HG03439 (cell line): ENCODE data around the gene TAS2R40.

Experiments
- ATAC-seq: cut with Tn5 transposase; IDR thresholded peaks from one replicate; pipeline ENCODE4 v1.9.1; 2021; ENCODE audit warnings: mild to moderate bottlenecking, moderate library complexity; ENCODE audit not compliant: unreplicated experiment

The TAS2R40 gene

DNA sequence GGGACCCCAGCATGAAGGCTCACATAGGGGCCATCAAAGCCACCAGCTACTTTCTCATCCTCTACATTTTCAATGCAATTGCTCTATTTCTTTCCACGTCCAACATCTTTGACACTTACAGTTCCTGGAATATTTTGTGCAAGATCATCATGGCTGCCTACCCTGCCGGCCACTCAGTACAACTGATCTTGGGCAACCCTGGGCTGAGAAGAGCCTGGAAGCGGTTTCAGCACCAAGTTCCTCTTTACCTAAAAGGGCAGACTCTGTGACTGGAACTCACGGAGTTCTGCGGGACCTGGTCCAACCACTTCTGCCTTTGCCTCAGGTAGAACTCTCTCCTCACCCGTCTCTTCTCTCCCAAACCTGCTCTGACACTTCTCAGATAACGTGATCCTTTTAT is 945 bp downstream of the TAS2R40 start:
- ATAC-seq: no peak

DNA sequence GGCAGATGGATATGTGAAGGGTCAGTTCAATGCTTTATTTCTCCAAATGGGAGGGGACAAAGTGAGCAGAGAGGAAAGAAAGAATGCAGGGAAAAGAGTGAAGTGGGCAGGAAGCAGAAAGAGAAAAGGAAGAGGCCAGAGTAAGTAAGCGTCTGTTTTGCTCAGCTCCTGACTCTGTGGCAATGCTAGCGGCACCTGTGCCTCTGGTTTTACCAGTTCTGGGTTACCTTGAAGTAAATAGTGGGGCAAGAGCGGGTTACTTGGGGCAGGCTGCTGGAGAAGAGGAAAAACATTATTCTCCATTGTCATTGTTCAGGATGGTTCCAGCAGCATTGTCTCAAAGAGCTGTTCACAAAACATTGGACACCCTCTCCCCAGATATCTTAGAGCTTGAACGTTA is 1.9 kb downstream of the TAS2R40 start:
- no peak for ATAC-seq

DNA sequence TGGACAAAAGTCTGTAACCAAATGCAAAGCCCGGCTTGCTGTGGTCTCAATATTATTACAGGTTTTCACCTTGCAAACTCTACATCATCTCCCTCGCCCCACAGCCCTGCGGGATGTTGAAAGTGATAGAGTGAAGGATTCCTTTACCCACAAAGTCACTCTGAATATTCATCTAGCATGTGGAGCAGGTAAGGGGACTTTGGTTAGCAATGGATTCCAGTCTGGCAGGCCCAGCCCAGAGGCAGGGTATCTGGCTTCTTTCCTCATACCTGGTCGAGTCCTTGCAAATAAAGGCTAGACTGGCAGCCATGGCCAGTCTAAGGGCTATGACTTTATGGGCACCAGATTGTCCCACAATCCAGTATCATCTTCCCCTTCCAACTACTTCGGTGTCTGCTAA is 3.2 kb downstream of the TAS2R40 start:
- ATAC-seq: no peak

DNA sequence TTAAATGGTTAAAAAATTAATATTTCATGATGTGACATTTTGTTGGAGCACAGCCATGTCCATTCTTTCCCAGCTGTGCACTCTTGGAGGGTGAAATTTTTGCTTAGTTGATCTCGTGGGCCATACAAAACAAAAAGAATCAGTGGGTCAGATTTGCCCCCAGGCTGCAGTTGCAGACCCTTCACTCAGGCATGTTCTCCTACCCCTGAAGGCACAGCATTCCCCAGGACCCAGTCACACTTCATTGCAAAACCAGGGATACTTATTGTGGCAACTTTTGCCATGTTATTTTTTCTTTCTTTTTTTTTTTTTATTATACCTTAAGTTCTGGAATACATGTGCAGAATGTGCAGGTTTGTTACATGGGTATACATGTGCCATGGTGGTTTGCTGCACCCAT is 6.0 kb downstream of the TAS2R40 start:
- ATAC-seq: no peak

DNA sequence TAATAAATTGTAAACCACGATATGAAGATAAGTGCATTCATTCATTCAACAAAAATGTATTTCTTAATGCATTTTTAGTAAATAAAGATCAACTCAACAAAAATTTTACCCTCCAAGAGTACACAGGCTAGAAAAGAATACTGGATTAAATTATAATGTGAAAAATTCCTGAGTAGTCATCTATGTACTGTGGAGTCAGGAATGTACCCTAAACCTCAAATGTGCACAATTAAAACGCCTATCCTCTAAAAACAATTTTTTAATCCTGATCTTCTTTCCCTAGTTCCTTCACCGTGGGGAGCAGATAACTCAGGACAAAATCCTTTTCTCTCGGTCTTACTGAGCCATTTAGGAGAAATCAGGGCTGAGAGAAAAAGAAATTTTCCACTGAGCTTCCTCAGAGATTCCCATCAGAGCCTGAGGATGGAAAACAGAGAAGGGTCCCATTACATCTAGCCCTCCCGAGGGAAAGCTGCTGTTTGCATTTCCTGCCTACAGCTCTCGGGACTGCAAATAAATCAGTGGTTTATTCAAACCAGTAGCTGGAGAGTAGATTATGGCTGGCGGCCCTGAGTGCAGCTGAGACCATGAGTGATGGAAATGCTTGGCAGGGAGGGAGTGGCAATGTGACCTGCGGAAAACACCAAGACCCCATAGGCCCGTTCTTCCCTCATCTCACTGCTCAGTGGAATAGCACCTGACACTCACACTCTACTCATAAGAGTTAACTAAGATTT is 7.4 kb downstream of the TAS2R40 start:
- no peak for ATAC-seq

DNA sequence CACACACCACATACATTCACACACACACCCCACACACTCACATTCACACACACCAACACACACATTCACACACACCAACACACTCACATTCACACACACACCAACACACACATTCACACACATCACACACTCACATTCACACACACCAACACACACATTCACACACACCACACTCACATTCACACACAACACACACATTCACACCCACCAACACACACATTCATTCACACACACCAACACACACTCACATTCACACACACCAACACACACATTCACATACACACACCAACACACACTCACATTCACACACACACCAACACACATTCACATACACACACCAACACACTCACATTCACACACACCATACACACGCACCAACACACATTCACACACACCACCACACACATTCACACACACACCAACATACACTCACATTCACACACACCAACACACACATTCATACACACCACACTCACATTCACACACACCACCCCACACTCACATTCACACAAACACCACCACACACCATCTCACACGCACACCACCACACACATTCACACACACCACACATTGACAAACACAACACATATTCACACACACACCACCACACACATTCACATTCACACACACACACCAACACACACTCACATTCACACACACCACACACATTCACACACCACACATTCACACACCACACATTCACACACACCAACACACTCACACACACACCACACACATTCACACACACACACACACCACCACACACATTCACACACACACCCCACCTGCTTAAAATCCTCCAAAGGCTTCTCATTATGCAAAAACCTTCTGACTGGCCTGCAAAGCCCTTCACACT is 9.0 kb downstream of the TAS2R40 start:
- no peak for ATAC-seq

DNA sequence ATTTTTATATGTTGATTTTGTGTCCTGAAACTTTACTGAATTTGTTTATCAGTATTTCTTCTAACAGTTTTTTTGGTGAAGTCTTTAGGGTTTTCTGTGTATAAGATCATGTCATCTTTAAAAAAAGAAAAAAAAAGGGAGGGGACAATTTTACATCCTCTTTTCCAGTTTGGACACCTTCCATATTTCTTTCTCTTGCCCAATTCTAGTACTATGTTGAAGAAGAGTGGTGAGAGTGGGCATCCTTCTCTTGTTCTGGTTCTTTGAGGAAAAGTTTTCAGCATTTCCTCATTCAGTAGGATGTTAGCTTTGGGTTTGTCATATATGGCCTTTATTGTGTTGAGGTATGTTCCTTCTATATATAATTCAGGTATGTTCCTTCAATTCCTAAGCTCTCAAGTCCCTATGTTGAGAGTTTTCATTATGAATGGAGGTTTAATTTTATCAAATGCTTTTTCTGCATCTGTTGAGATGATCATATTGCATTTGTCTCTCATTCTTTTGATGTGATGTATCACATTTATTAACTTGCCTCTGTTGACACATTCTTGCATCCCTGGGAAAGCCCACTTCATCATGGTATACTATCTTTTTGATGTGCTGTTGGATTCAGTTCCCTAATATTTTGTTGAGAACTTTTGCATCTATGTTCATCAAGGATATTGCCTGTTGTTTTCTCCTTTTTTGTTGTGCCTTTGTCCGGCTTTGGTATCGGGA is 12.1 kb downstream of the TAS2R40 start:
- no peak for ATAC-seq

DNA sequence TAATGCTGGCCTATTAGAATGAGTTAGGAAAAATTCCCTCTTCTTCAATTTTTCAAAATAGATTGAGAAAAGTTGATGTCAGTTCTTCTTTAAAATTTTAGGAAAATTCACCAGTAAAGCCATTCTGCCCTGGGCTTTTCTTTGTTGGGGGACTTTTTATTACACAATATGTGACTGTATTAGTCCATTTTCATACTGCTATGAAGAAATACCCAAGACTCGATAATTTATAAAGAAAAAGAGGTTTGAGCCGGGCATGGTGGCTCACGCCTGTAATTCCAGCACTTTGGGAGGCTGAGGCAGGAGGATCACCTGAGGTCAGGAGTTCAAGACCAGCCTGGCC is 12.7 kb downstream of the TAS2R40 start:
- no peak for ATAC-seq

DNA sequence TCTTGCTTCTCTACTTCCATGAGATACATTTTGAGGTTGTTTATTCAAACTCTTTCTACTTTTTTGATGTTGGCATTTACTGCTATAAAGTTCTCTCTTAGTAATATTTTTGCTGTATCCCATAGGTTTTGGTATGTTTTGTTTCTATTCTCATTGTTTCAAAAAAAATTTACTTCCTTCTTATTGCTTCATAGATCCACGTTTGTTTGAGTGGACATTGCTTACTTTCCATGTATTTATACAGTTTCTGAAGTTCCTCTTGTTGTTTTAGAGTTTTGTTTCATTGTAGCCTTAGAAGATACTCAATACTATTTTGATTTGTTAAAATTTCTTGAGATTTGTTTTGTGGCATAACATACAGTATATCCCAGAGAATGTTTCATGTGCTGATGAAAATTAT is 13.7 kb downstream of the TAS2R40 start:
- no peak for ATAC-seq

DNA sequence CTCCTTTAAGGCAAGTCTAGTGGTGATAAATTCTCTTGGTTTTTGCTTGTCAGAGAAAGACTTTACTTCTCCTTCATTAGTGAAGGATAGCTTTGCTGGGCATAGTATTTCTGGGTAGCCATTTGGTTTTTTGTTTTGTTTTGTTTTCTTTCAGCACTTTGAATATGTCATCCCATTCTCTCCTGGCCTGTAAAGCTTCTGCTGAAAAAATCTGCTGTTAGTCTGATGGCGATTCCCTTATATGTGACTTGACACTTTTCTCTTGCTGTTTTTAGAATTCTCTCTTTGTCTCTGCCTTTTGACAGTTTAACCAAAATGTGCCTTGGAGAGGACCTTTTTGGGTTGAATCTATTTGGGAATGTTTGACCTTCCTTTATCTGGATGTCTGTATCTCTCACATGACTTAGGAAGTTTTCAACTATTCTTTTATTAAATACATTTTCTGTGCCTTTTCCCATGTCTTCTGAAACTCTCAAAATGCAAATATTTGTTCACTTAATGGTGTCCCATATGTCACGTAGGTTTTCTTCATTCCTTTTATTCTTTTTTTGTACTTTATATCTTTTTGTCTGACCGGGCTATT is 14.7 kb downstream of the TAS2R40 start:
- no peak for ATAC-seq

DNA sequence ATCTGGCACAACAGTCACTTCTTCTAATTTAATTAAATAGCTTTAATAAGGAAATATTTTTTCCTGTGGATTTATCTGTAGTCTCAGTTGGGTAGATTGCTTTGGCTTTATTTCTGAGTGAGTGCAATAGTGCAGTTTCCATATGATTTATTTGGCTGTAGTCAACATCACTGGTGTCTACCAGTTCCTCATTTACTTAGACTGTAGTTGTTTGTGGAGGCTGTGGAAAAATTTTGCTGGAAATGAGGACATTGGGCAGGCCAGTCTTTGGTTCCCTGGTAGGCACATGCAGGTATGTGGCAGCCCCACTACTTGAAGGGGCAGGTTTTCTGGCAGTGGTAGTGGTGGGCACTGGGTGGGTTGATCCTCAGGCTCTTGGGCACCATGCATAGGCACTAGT is 15.5 kb downstream of the TAS2R40 start:
- ATAC-seq: no peak

DNA sequence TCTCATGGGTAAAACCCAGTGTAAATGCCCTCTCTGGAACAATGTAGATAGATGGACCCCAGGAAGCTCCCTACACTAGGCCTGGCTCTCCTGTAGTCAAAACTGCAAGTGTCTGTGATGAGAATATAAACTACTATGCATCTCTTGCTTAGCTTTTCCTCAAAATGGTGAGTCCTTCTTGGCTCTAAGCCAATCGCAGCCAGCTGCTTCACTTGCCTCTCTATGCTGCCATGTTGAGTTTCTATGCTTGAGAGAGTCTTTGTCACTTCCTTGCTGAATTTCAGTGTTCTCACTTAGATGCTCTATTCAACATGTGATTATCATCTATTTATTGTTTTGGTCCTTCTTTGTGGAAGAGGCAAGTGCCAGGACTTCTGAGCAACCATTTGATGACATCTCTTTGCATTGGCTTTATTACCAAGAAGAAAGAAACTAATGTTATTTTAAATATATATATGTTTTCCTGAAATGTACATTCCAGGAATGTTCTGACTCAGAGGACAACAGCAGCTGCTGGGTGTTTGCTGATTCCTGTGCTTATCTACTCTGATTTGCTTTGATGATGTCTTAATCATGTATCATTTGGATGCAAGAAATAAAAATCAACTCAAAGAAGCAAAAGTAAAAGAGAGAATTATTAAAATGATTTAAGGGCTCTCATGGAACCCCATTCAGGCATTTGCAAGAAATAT is 16.6 kb downstream of the TAS2R40 start:
- ATAC-seq: no peak

DNA sequence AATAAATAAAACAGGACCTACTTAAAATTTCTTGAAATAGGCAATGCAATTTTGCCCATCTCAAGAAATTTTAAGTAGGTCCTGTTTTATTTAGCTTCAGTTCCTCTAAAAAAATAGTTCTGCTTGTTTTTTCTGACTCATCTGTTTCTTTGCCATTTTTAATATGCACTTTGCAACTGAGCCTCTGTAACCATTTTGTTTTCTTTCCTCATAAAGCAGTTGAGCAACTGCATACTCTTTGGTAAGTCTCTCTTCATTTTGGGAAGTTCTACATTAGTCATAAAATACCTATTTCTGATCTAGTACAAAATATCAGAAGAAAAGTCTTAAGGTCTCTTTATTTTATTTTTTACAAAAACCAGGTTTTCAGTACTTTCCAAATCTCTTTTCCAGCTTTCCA is 18.0 kb downstream of the TAS2R40 start:
- ATAC-seq: no peak

DNA sequence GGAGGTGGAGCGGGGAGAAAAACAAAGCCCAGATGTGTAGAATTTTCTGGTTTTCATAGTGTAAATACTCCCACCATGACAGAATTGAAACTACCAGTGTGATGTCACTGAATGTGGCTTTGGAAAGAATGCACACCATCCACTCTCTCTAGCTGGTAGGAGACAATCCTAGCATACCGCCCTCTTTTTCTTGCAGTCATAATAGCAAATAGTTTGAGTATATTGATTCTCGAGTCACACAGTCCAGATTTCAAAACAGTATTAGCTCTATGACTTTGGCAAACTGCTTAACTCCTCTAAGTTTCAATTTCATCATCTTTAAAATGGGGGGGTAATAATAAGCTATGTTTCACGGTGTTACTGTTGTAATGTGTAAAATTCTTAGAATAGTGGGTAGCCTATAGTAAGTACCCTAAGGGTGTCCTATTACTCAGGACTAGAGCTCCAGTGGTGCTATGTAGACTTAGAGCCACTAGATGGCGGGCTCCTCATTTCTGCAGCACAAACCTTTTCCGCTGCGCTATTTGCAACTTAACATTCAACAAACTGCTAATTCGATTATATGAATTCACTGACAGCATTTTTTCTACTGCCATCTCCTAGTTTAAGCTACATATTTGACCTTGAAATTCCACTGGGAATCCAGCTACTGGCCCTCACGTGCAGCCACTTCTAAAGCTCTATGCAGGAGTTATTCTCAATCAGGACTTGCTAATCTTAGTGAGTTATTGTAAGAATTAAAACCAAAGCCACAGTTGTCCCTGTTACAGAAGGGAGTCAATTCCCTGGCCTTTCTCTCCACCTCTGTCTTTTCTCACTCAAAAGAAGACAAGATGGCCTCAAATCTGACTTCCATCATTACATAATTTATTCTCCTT is 18.7 kb downstream of the TAS2R40 start:
- peak; percentile 98 for ATAC-seq

DNA sequence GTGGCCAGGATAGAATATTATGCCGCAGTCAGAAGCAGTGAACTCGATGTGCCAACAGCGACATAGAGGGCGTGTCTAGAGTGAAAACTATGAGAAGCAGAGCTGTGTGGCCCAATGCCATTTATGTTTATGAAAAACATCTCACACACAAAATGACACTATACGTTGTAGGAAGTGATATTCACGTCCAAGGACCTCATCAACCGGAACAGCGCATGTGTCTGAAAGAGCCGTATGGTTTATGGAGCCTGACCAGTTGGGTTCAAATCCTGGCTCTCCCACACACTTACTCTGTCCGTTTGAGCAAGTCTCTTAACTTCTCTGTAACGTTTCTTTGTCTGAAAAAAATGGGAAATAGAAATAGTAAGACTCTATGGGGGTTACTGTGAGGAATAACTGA is 20.5 kb downstream of the TAS2R40 start:
- no peak for ATAC-seq

DNA sequence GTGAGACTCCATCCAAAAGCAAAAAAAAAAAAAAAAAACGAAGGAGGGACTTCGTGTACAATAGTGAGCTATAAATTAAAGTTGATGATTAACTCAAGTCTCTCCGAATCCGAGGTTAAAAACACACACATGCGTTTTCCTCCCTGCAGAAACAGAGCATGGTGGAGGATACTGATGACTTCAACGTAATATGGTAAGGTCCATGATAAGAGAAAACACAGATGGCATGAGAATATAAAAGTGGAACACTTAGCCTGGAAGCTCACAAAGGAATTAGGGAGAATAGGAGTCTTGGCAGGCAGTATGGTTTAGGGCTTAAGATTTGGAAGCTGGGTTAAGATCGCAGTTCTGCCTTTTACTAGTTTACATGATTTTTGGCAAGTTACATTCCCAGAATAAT is 21.3 kb downstream of the TAS2R40 start:
- ATAC-seq: no peak

DNA sequence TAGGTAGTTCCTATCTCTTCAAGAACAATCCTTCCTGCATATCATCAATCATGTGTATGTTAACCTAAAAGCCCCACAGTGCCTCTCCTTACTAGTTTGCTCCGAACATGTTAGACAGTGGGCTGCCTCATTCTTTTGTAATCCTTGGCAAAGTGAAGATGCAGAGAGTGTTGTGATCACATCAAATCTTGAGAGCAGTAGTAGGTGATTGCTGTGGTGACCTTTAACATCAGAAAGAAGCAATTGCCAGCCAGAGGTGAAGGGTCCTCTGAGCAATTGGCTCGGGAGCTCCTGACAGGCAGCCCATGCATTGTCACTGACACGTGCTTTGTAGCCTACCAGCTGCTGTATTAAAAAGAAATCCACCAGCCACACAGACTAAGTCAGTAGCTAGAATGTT is 21.8 kb downstream of the TAS2R40 start:
- ATAC-seq: no peak

DNA sequence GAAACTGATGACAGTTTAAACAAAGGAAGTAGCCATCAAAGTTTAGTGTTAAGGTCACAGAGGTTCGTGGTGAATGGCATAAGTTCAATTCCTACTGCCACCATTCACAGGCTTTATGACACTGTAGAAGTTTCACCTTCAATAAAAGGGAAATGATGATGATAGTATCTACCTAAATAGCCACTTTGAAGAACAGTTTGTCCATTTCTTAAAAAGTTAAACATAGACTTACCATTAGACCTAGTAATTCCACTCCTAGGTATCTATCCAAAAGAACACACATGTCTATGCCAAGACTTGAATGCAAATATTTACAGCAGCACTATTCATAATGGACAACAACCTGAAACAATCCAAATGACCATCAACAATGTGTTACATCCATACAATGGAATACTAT is 22.5 kb downstream of the TAS2R40 start:
- ATAC-seq: no peak

DNA sequence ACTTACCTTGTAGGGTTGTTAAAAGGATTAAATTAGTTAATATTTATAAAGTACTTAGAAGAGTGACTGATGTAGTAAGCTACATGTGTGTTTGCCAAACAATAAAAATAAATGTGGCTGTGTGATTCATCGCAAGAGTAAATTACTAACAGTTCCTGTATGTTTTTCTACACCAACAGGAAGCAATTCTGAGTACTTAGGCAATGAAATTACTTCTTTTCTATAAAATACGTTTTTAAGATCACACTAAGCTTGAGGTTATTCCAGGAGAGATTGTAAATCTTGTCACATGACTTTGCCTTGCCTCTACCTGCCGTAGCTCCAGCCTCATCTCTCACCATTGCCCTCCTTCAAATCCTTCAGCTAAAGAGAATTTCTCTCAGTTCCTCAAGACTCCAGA is 23.3 kb downstream of the TAS2R40 start:
- ATAC-seq: no peak

DNA sequence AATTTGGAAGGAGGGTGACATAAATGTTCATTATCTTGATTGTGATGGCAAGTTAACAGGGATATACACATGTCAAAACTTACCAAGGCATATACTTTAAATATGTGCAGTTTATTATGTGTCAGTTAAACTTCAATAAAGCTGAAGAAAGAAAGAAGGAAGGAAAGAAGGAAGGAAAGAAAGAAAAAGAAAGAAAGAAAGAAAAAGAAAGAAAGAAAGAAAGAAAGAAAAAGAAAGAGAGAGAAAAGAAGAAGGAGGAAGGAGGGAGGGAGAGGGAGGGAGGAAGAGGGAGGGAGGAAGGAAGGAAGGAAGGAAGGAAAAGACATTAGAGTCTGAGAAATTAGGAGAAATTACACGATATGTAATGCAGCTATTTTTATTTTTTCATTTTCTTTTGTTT is 25.5 kb downstream of the TAS2R40 start:
- no peak for ATAC-seq
